Transverse colon (tissue), 3 donors: ENCODE data around the gene BRF1.

ENCODE experiments used
- CTCF ChIP-seq, 5 experiments: fragments of 200-600 bp in 3 of 5; fragments of 450-650 bp in 2 of 5; sonication (generic) in 3 of 5; IDR thresholded peaks; 1 replicate in 2 of 5; 2 replicates in 3 of 5; pipeline ENCODE4 v1.5.1; 2016 to 2017; ENCODE audit warnings: antibody characterized with exemption in 5 of 5, inconsistent platforms in 3 of 5, mild to moderate bottlenecking in 2 of 5, moderate library complexity in 1 of 5
- POLR2A ChIP-seq: fragments of 450-650 bp; IDR thresholded peaks from one replicate; pipeline ENCODE4 v1.6.1; 2016; ENCODE audit warnings: antibody characterized with exemption, mild to moderate bottlenecking, moderate library complexity

- no peak for TF ChIP-seq CTCF (IDR thresholded peaks at IDR 0.05)
- no peak for TF ChIP-seq POLR2A
These were observed 44.4 kb downstream of the BRF1 start for GRCh38 chr14:105256292-105256960.
